GOT3 (cell line): ENCODE results near the gene ACSF2.
"Not testable (repeated sequence)": the region's sequence is repeated elsewhere in the genome, so short reads cannot be mapped to it uniquely, and the experiment has no call there.

Experiments used
- DNase-seq: peaks from one replicate; lab custom pipeline; 2025; ENCODE audit warnings: mixed read lengths; lab: John Stamatoyannopoulos, UW

ACSF2 gene, protein sequence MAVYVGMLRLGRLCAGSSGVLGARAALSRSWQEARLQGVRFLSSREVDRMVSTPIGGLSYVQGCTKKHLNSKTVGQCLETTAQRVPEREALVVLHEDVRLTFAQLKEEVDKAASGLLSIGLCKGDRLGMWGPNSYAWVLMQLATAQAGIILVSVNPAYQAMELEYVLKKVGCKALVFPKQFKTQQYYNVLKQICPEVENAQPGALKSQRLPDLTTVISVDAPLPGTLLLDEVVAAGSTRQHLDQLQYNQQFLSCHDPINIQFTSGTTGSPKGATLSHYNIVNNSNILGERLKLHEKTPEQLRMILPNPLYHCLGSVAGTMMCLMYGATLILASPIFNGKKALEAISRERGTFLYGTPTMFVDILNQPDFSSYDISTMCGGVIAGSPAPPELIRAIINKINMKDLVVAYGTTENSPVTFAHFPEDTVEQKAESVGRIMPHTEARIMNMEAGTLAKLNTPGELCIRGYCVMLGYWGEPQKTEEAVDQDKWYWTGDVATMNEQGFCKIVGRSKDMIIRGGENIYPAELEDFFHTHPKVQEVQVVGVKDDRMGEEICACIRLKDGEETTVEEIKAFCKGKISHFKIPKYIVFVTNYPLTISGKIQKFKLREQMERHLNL

GRCh38 chr17:50425682-50426471 lies at the start of gene ACSF2:
Gene ACSF2 (plus strand): TSS chr17:50426218. CDS start chr17:50426262, 44 bp downstream.
- peak; percentile 16 for DNase-seq

DNA sequence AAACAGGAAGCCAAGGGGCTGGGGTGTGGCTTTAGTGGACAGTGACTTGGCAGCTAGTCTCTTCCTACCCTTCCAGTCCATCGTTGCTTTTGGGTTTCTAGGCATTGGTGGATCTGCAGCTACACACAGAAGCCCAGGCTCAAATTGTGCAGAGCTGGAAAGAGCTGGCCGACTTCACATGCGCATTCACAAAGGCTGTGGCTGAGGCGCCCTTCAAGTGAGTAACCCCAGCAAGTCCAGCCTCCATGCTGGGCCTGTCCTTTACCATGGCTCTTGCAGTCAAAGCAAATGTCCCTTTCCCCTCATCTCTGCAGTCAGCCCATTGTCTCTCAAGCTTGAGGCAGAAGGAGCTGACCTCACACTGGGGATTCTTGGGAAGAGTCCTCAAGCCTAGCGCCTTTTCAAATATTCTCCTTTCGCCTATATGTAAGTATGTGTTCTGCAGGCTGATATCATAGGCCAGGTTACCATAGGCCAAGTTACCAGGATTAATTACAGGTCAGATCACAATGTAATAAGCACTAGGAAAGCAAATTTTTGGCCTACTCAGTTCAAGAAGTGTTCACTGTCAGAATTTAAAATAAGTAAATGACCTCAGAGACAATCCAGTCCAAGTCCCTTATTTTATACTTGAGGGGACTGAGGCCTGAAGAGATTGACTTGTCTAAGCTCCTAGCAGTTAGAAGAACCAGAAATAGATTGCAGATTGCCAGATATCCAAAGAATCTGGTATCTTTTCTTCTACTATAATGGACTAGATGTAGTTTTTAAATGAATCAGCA lies 46.5 kb upstream of the ACSF2 start:
- no peak for DNase-seq

DNA sequence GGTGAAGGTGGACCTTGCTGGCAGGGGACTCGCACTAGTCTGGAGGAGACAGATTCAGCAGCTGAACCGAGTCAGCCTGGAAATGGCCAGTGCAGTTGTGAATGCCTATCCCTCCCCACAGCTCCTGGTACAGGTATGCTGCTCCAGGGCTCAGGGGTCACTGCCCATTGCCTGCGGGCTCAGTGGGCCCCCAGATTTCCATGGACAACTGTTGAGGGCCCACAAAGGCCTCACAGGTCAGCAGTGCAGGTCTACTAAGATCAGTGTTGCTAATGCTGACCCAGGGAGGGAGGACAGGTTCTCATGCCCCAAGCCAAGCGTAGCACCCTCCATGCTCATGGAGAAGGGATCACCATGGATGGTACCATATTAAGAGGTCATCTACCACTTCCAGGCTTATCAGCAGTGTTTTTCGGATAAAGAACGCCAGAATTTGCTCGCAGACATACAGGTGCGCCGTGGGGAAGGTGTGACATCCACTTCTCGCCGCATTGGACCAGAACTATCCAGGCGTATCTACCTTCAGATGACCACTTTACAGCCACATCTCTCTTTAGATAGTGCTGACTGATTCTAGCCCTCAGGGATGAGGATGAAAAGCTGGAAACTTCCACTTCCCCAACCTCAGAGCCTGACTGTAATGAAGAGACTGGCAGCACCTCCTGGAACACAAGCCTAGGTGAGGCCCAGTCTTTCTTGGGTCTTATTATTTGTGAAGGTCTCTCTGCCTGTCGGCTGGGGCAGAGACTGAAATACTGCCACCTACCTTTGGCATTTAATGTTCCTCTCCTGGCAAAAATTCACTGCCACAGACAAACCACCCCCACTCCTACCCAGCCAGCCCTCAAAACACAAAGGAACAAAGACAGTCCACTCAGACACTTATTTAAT lies 45.4 kb upstream of the ACSF2 start:
- no peak for DNase-seq

DNA sequence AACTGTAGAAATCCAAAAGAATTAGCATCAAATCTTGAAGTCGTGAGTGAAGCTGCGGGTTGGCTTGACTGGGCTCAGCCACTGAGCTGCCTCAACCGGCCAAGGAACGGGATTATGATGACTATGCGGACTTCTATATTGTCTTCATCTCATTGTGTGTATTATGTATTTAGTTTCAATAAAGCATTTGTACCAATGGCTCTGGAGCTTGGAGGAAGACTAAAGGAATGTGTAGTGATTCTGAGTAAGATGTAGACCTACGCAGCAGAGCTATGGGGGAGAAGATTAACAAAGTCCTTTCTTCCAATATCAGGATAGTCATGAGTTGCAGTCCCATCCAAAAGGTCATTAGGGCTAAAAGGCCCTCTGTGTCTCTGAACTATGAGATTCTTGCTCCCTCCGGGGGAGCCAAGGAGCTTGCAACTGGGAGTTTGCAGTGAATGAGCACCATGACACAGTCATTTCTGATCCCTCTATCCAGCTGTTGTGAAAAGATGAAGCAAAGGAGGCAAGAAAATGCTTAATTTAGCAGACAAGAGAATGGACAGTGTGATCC lies 44.7 kb upstream of the ACSF2 start:
- no peak for DNase-seq

DNA sequence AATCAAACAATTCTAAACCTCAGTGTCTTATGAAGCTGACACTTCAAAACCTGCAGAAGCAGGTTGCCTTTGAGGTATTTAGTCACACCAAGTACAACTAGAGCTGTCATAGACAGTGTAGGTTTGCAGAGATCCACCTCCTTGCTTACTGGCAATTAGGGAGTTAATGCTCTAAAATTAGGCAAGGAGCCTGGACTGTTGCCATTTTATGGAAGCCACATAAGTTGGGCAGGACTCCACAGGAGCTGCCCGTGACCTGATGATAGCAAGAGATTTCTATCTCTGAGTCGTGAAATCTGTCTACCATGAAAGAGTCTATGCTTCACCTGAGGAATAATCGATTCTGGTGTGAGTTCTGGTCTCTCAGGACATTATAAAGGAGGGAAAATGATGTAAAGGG lies 44.1 kb upstream of the ACSF2 start:
- DNase-seq = no peak

GRCh38 chr17:50382931-50383330 lies 43.1 kb upstream of the ACSF2 start:
- DNase-seq = no peak

- DNase-seq = no peak
Measured at GRCh38 chr17:50386510-50386909, 39.5 kb upstream of the ACSF2 start.

DNA sequence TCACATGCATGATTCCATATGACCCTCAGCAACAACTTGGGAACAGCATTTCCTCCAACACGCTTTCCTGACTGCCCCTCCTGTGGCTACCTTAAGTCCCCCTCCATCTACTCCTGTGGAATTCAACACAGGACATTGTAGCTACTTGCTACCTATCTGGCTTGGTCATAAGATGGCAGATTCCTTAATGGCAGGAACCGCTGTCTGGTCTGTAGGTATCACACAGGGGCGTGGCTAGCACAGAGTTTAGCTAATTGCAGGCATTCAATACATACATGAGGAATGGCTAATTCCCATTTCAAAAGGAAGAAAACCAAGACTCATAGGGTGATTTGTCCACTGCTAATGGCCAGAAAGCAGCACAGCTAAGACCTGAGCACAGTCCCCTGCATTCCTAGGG lies 37.3 kb upstream of the ACSF2 start:
- no peak for DNase-seq

- DNase-seq = no peak
Measured at GRCh38 chr17:50389534-50389933, 36.5 kb upstream of the ACSF2 start.

GRCh38 chr17:50392621-50393020 lies 33.4 kb upstream of the ACSF2 start:
- no peak for DNase-seq

DNA sequence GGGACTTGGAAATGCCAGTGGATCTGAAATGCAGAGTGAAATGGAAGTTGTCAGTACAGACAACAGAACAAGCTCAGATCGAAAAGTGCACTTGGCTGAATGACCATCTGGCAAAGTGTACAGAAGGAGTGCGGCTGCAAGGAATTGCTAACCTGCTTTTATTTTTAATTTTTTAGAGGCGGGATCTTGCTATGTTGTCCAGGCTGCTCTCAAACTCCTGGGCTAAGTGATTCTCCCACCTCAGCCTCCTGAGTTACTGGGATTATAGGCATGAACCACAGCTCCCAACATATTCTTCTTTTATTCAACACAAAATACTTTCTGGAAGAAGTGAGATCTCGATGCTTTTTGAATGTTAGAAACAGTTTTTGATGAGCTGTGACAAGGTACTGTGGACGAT lies 32.3 kb upstream of the ACSF2 start:
- no peak for DNase-seq

GRCh38 chr17:50394711-50395110 lies 31.3 kb upstream of the ACSF2 start:
- no peak for DNase-seq

DNA sequence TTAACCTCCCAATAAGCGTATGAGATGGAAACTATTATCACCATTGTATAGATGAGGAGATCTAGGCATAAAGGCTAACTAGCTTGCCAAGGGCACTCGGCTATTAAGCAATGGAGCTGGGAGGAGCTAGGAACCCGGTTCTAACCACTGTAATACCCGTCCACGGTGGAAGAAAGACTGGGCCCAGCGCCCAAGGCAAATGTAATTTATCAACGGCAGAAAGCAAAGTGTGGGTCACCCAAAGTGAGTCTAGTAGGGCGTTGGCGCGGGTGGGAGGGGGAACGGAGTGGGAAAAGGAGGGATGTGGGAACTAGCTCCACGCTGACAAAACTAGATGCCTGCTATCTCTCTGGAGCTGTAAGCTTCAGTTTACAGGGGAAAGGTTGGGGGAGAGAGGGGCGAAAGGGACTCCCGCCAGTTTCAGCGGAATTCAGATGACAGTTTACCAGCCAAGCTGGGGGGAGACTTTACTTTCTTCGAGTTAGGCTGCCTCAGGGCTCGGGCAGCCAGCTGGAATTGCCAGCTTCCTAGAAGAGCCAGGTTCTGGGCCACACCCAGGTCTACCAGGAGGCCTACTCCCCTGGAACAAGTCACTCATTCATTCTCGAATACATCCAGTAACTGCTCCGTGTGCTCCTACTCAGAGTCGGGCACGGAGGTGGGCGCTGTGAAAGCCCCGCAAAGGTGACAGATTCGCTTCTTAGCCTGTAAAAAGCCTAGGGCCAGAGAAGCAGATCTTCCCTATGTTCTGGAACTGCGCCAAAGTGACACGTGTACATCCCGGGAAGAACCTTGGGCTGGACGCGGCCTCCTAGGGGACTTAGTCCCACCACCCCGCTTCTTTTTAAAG lies 29.5 kb upstream of the ACSF2 start:
- DNase-seq = peak; percentile 16

DNA sequence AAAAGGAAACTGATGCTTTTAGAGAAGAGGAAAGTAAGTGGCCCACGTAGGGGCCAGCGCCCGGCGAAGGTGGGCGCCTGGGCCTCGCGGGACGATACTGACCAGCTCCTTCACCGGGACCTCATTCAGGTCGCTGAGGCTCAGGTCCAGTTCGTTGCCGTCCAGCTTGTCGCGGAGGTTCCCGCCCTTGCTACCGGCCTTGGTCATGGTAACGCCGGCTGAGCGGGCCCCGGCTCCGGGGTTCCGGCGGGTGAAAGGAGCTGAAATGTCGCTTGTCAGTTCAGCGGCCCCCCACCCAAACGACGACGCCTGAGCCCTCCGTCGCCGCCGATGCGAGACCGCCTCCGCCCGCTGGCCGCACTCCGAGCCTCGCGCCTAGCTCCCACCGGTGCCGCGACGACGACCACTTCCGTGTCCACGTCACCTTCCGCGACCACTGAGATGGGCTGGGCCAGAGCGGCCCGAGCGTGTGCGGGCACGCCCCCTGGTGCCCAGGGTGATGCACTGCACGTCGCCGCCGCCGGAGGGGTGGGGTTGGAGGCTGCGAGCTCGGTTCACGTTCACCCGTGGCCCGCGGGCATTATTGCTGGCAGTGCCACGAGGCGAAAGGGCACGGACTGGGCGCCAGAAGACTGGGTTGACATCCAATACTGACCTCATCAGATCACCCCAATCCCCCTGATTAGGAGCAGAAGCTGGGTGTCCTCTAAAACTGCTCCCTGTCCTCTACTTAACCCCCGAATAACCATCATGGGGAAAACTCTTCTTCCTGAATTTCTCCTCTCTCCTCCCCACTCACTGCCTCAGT lies 28.7 kb upstream of the ACSF2 start, which contains the start of gene LRRC59:
Gene LRRC59 (minus strand): TSS at position 413 of the 808 bp plus-strand sequence. CDS start 206 bp downstream, at position 207.
- peak; percentile 70 for DNase-seq

DNA sequence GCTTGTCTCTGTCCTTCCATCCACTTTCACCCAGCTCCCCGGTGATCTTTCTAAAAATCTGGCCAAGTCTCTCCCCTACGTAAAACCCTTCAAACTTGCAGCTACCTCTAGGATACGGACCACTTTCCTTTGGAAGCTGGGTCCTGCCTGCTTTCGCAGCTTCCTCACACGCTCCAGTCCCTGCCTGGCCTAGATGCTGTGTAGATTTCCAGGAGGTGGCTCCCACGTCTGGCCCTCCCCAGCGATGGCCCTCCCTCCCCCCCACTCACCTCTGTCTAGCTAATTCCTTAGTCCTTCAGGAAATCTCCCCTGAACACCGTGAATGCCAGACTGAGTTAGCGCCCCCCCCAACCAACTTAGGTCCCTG lies 28.1 kb upstream of the ACSF2 start:
- DNase-seq = no peak

GRCh38 chr17:50398672-50399071 lies 27.3 kb upstream of the ACSF2 start:
- not testable (repeated sequence) for DNase-seq

DNA sequence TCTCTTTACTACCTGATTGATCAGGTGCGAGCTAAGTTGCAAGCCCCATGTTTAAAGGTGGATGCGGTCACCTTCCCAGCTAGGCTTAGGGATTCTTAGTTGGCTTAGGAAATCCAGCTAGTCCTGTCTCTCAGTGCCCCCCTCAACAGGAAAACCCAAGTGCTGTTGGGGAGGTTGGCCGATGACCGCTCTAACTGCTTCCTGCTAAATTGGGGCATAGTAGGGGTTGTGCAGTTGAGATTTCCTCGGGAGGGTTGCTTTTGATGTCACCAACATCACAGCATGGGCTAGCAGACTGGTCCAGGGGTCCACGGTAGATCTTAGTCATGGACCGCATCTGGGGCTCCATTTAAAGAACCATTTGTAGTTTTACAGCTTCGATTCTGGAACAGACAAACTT lies 26.4 kb upstream of the ACSF2 start:
- DNase-seq = not testable (repeated sequence)

- not testable (repeated sequence) for DNase-seq
Measured at GRCh38 chr17:50405351-50405750, 20.7 kb upstream of the ACSF2 start.

GRCh38 chr17:50406578-50406977 lies 19.4 kb upstream of the ACSF2 start:
- DNase-seq = no peak
